CD4-positive, alpha-beta T cell treated with Interleukin-17A for 4 hours (primary cell): ENCODE measurements around the gene SLC43A2.

Experiments
- DNase-seq: peaks from one replicate; pipeline ENCODE4 v3.0.0-alpha.2; 2020; ENCODE audit warnings: mixed read lengths

SLC43A2 gene

GRCh38 chr17:1621273-1621954, 7.2 kb downstream of the SLC43A2 start:
- DNase-seq: no peak

GRCh38 chr17:1620486-1620885, 8.1 kb downstream of the SLC43A2 start:
- DNase-seq: no peak

GRCh38 chr17:1617620-1618174, 10.9 kb downstream of the SLC43A2 start:
- DNase-seq: no peak

GRCh38 chr17:1616101-1616500, 12.5 kb downstream of the SLC43A2 start:
- DNase-seq: no peak

- no peak for DNase-seq
These were observed 16.2 kb downstream of the SLC43A2 start for GRCh38 chr17:1612400-1612799.

- DNase-seq: no peak
These were observed 16.9 kb downstream of the SLC43A2 start for GRCh38 chr17:1611715-1612114.

- DNase-seq: no peak
These were observed 20.0 kb downstream of the SLC43A2 start for GRCh38 chr17:1608676-1609075.

- no peak for DNase-seq
These were observed 20.7 kb downstream of the SLC43A2 start for GRCh38 chr17:1607971-1608320.

- DNase-seq: no peak
These were observed 22.2 kb downstream of the SLC43A2 start for GRCh38 chr17:1606352-1606985.

GRCh38 chr17:1605681-1606351, 22.8 kb downstream of the SLC43A2 start:
- DNase-seq: no peak

GRCh38 chr17:1604831-1605528, 23.7 kb downstream of the SLC43A2 start:
- DNase-seq: no peak

- no peak for DNase-seq
These were observed 27.1 kb downstream of the SLC43A2 start for GRCh38 chr17:1601571-1601970.

- no peak for DNase-seq
These were observed 30.1 kb downstream of the SLC43A2 start for GRCh38 chr17:1598399-1599095.

GRCh38 chr17:1597861-1598342, 30.7 kb downstream of the SLC43A2 start:
- DNase-seq: no peak

- DNase-seq: no peak
These were observed 35.1 kb downstream of the SLC43A2 start for GRCh38 chr17:1593630-1593931.

- DNase-seq: no peak
These were observed 35.6 kb downstream of the SLC43A2 start for GRCh38 chr17:1592751-1593629.

- no peak for DNase-seq
These were observed 37.1 kb downstream of the SLC43A2 start for GRCh38 chr17:1591474-1592090.

GRCh38 chr17:1590747-1591473, 37.7 kb downstream of the SLC43A2 start:
- DNase-seq: no peak

- DNase-seq: no peak
These were observed 38.4 kb downstream of the SLC43A2 start for GRCh38 chr17:1590029-1590746.
